Liver (tissue), 9 donors: Measurements from ENCODE around the gene KIRREL3. TPM values are rescaled to one million over a fixed set of nuclear protein-coding genes. Genes with fewer than 3 reads are reported as not detected.

Experiments
- DNase-seq: peaks from one replicate; pipeline ENCODE4 v3.0.0-alpha.2; 2017; ENCODE audit warnings: low spot score
- H3K27ac ChIP-seq, 2 donors: one replicate each; pipeline ENCODE4 v1.7.0; 2013; ENCODE audit warnings: inconsistent platforms in 2 of 2, low read length in 2 of 2, control low read depth in 1 of 2, low read depth in 1 of 2, mild to moderate bottlenecking in 1 of 2
- H3K27me3 ChIP-seq, 4 donors: one replicate each; pipeline versions ENCODE4 v1.6.1 to v1.7.0; 2013; ENCODE audit warnings: low read length in 3 of 4, inconsistent platforms in 1 of 4, mild to moderate bottlenecking in 1 of 4, moderate library complexity in 1 of 4; ENCODE audit not compliant: control insufficient read depth in 4 of 4, insufficient read depth in 4 of 4
- H3K36me3 ChIP-seq, 4 donors: one replicate each; pipeline versions ENCODE4 v1.6.1 to v1.7.0; 2013; ENCODE audit warnings: low read length in 3 of 4, mild to moderate bottlenecking in 3 of 4, low read depth in 1 of 4, moderate library complexity in 1 of 4; ENCODE audit not compliant: control insufficient read depth in 4 of 4, insufficient read depth in 3 of 4
- H3K4me1 ChIP-seq, 4 donors: one replicate each; pipeline versions ENCODE4 v1.6.1 to v1.7.0; 2013; ENCODE audit warnings: low read length in 3 of 4, mild to moderate bottlenecking in 3 of 4, moderate library complexity in 1 of 4; ENCODE audit not compliant: control insufficient read depth in 4 of 4, insufficient read depth in 4 of 4
- H3K4me3 ChIP-seq, 3 donors: one replicate each; pipeline versions ENCODE4 v1.6.1 to v1.7.0; 2013; ENCODE audit warnings: low read length in 3 of 3, control low read depth in 1 of 3, low read depth in 1 of 3, mild to moderate bottlenecking in 1 of 3
- H3K9ac ChIP-seq, 2 donors: one replicate each; pipeline ENCODE4 v1.7.0; 2013; ENCODE audit warnings: low read length in 2 of 2, mild to moderate bottlenecking in 2 of 2, moderate library complexity in 2 of 2, control low read depth in 1 of 2, low read depth in 1 of 2
- H3K9me3 ChIP-seq, 4 donors: one replicate each; pipeline versions ENCODE4 v1.6.1 to v1.7.0; 2013; ENCODE audit warnings: low read length in 3 of 4; ENCODE audit not compliant: control insufficient read depth in 4 of 4
- EGR1 ChIP-seq, 2 donors: IDR thresholded peaks; 2 replicates each; pipeline ENCODE4 v1.6.1; 2016 to 2018; ENCODE audit warnings: antibody characterized with exemption in 2 of 2, low read depth in 2 of 2
- FOXA1 ChIP-seq: IDR thresholded peaks from 2 replicates; pipeline ENCODE4 v1.6.1; 2016; ENCODE audit warnings: antibody characterized with exemption
- FOXA2 ChIP-seq: IDR thresholded peaks from 2 replicates; pipeline ENCODE4 v1.6.1; 2016; ENCODE audit warnings: antibody characterized with exemption
- GABPA ChIP-seq, 2 donors: IDR thresholded peaks in 1 of 2; conservative IDR thresholded peaks in 1 of 2; 2 replicates each; pipeline ENCODE4 v1.6.1; 2016; ENCODE audit warnings: antibody characterized with exemption in 2 of 2, mild to moderate bottlenecking in 1 of 2, moderate library complexity in 1 of 2
- HNF4A ChIP-seq, 2 donors: conservative IDR thresholded peaks; 2 replicates each; pipeline ENCODE4 v1.6.1; 2016; ENCODE audit warnings: antibody characterized with exemption in 2 of 2, mild to moderate bottlenecking in 2 of 2
- HNF4G ChIP-seq: IDR thresholded peaks from 2 replicates; pipeline ENCODE4 v1.6.1; 2016; ENCODE audit warnings: antibody characterized with exemption
- JUND ChIP-seq, 2 donors: IDR thresholded peaks; 2 replicates each; pipeline ENCODE4 v1.6.1; 2016; ENCODE audit warnings: antibody characterized with exemption in 2 of 2
- NR2F2 ChIP-seq: IDR thresholded peaks from 2 replicates; pipeline ENCODE4 v1.6.1; 2016; ENCODE audit warnings: antibody characterized with exemption
- RAD21 ChIP-seq, 2 donors: IDR thresholded peaks; 2 replicates each; pipeline ENCODE4 v1.6.1; 2016; ENCODE audit warnings: antibody characterized with exemption in 2 of 2, mild to moderate bottlenecking in 2 of 2
- RXRA ChIP-seq, 2 donors: IDR thresholded peaks; 2 replicates each; pipeline ENCODE4 v1.6.1; 2017 to 2018; ENCODE audit warnings: antibody characterized with exemption in 2 of 2, mild to moderate bottlenecking in 1 of 2
- SP1 ChIP-seq: IDR thresholded peaks from 2 replicates; pipeline ENCODE4 v1.6.1; 2018; ENCODE audit warnings: antibody characterized with exemption, mild to moderate bottlenecking
- TAF1 ChIP-seq: conservative IDR thresholded peaks from 2 replicates; pipeline ENCODE4 v1.6.1; 2016; ENCODE audit warnings: antibody characterized with exemption, mild to moderate bottlenecking
- YY1 ChIP-seq: IDR thresholded peaks from 2 replicates; pipeline ENCODE4 v1.6.1; 2016; ENCODE audit warnings: antibody characterized with exemption, mild to moderate bottlenecking
- WGBS: extraction: QIAGEN DNeasy Blood & Tissue Kit; methylation state at CpG from one replicate; pipeline ENCODE4 v1.1.7; 2013; 5-methylcytosine and 5-hydroxymethylcytosine counted together
- polyA plus RNA-seq, 2 donors: library from polyadenylated mRNA; stranded (reverse) in 1 of 2; unstranded in 1 of 2; fragments of 200-250 nt in 1 of 2; fragments of >200 nt in 1 of 2; fragmentation: Nextera tagmentation in 1 of 2; extraction: Ambion mirVana in 1 of 2; gene quantifications; one replicate each; pipeline versions ENCODE4 v1.2.1 to v1.2.3, GENCODE V29; 2013 to 2015
- total RNA-seq, 2 donors: library from RNA; depleted of rRNA; stranded (reverse); fragments of >200 nt; gene quantifications; one replicate each; pipeline ENCODE4 v1.2.3, GENCODE V29; 2014
- TF ChIP-seq, protein P1 (sequence below): IDR thresholded peaks from 2 replicates; pipeline ENCODE4 v1.6.1; 2016; ENCODE audit warnings: antibody characterized with exemption
- TF ChIP-seq, protein P2 (sequence below): fragments of 150-350 bp; IDR thresholded peaks from 2 replicates; pipeline ENCODE4 v1.5.1; 2017; ENCODE audit warnings: improper control_type of control experiment, low read depth, low read length; ENCODE audit not compliant: missing input control
- TF ChIP-seq, protein P3 (sequence below): IDR thresholded peaks from 2 replicates; pipeline ENCODE4 v1.6.1; 2016; ENCODE audit warnings: antibody characterized with exemption, mild to moderate bottlenecking
- TF ChIP-seq, protein P4 (sequence below): IDR thresholded peaks from 2 replicates; pipeline ENCODE4 v1.6.1; 2016; ENCODE audit warnings: antibody characterized with exemption
- TF ChIP-seq, protein P5 (sequence below): IDR thresholded peaks from 2 replicates; pipeline ENCODE4 v1.6.1; 2016; ENCODE audit warnings: antibody characterized with exemption
- donor health status: healthy.
- donor health status: healthy.
- donor health status: healthy.
- donor health status: healthy.
- donor health status: healthy.

Gene KIRREL3
- total and polyA plus RNA-seq, 4 donors = 0.03 to 0.29 (median 0.08) TPM; not detected in 1

DNA sequence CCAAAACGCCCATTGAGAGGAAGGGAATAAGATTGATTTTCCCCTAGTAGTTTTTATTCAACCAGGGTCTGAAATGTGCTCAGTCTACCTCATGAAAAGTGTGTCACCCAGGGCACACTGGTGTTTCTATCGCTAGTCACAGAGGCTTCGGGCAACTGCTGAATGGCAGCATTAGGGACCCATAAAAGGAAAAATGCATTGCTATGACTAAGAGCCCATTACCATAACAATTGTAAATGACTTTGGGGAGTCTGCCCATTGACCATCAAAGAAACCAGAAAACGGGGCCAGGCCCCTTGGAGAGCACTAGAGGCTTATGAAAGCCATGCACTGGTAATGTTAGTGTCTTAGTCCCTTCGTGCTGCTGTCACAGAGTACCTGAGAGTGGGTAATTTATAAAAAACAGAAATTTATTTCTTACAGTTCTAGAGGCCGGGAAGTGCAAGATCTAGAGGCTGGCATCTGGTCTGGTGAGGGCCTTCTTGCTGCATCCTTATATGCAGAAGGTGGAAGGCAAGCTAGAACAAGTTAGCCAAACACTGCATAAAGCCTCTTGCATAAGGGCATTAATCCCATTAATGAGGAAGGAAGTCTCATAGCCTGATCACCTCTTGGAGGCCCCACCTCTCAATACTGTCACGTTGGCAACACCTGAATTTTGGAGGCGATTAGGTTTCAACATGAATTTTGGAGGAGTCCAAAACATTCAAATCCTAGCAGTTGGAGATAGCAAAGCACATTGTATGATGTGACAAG lies 338.4 kb downstream of the KIRREL3 start:
- Histone ChIP-seq H3K27ac (no peak overlapping the region), H3K4me3 (no peak overlapping the region), H3K36me3 (peaks cover 0 to 2% (median 0%) of the 10 kb centered on the region in 4 donors), H3K27me3 (no peaks in the 10 kb centered on the region), H3K4me1 (peaks cover 3 to 38% (median 29%) of the 10 kb centered on the region in 4 donors), H3K9me3 (no peaks in the 10 kb centered on the region), H3K9ac (no peak overlapping the region)
- TF ChIP-seq, protein P1, sequence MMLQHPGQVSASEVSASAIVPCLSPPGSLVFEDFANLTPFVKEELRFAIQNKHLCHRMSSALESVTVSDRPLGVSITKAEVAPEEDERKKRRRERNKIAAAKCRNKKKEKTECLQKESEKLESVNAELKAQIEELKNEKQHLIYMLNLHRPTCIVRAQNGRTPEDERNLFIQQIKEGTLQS = no peak
- TF ChIP-seq, protein P2, sequence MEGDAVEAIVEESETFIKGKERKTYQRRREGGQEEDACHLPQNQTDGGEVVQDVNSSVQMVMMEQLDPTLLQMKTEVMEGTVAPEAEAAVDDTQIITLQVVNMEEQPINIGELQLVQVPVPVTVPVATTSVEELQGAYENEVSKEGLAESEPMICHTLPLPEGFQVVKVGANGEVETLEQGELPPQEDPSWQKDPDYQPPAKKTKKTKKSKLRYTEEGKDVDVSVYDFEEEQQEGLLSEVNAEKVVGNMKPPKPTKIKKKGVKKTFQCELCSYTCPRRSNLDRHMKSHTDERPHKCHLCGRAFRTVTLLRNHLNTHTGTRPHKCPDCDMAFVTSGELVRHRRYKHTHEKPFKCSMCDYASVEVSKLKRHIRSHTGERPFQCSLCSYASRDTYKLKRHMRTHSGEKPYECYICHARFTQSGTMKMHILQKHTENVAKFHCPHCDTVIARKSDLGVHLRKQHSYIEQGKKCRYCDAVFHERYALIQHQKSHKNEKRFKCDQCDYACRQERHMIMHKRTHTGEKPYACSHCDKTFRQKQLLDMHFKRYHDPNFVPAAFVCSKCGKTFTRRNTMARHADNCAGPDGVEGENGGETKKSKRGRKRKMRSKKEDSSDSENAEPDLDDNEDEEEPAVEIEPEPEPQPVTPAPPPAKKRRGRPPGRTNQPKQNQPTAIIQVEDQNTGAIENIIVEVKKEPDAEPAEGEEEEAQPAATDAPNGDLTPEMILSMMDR = no peak
- TF ChIP-seq RXRA (IDR thresholded peaks at IDR 0.05) (no peak), YY1 (no peak), HNF4G (no peak), NR2F2 (no peak), EGR1 (IDR thresholded peaks at IDR 0.05; ENCODE audit: low read depth in 2 of 2) (no peak), TAF1 (no peak), RAD21 (IDR thresholded peaks at IDR 0.05) (no peak), SP1 (no peak), HNF4A (conservative IDR thresholded peaks at IDR 0.05) (no peak), GABPA (IDR thresholded peaks at IDR 0.05 in 1 of 2, conservative IDR thresholded peaks at IDR 0.05 in 1 of 2) (no peak), FOXA1 (no peak), JUND (IDR thresholded peaks at IDR 0.05) (no peak), FOXA2 (no peak)
- TF ChIP-seq, protein P3, sequence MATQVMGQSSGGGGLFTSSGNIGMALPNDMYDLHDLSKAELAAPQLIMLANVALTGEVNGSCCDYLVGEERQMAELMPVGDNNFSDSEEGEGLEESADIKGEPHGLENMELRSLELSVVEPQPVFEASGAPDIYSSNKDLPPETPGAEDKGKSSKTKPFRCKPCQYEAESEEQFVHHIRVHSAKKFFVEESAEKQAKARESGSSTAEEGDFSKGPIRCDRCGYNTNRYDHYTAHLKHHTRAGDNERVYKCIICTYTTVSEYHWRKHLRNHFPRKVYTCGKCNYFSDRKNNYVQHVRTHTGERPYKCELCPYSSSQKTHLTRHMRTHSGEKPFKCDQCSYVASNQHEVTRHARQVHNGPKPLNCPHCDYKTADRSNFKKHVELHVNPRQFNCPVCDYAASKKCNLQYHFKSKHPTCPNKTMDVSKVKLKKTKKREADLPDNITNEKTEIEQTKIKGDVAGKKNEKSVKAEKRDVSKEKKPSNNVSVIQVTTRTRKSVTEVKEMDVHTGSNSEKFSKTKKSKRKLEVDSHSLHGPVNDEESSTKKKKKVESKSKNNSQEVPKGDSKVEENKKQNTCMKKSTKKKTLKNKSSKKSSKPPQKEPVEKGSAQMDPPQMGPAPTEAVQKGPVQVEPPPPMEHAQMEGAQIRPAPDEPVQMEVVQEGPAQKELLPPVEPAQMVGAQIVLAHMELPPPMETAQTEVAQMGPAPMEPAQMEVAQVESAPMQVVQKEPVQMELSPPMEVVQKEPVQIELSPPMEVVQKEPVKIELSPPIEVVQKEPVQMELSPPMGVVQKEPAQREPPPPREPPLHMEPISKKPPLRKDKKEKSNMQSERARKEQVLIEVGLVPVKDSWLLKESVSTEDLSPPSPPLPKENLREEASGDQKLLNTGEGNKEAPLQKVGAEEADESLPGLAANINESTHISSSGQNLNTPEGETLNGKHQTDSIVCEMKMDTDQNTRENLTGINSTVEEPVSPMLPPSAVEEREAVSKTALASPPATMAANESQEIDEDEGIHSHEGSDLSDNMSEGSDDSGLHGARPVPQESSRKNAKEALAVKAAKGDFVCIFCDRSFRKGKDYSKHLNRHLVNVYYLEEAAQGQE = no peak
- TF ChIP-seq, protein P4, sequence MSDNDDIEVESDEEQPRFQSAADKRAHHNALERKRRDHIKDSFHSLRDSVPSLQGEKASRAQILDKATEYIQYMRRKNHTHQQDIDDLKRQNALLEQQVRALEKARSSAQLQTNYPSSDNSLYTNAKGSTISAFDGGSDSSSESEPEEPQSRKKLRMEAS = no peak
- TF ChIP-seq, protein P5, sequence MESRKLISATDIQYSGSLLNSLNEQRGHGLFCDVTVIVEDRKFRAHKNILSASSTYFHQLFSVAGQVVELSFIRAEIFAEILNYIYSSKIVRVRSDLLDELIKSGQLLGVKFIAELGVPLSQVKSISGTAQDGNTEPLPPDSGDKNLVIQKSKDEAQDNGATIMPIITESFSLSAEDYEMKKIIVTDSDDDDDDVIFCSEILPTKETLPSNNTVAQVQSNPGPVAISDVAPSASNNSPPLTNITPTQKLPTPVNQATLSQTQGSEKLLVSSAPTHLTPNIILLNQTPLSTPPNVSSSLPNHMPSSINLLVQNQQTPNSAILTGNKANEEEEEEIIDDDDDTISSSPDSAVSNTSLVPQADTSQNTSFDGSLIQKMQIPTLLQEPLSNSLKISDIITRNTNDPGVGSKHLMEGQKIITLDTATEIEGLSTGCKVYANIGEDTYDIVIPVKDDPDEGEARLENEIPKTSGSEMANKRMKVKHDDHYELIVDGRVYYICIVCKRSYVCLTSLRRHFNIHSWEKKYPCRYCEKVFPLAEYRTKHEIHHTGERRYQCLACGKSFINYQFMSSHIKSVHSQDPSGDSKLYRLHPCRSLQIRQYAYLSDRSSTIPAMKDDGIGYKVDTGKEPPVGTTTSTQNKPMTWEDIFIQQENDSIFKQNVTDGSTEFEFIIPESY = no peak
- WGBS = 83% methylated on average over 8 of the region's 8 CpGs
- DNase-seq = no peak
